HG03064 (cell line): ENCODE data around the gene MROH2A.

Source experiments
- ATAC-seq: cut with Tn5 transposase; IDR thresholded peaks from one replicate; pipeline ENCODE4 v1.9.1; 2021; ENCODE audit warnings: low read depth; ENCODE audit not compliant: unreplicated experiment

Gene MROH2A

GRCh38 chr2:233833345-233833744 lies 55.2 kb downstream of the MROH2A start:
- ATAC-seq: no peak

- no peak for ATAC-seq
Measured at GRCh38 chr2:233835230-233836186, 57.4 kb downstream of the MROH2A start.

GRCh38 chr2:233836359-233836758 lies 58.2 kb downstream of the MROH2A start:
- no peak for ATAC-seq

GRCh38 chr2:233837694-233838229 lies 59.6 kb downstream of the MROH2A start:
- no peak for ATAC-seq

GRCh38 chr2:233838251-233838650 lies 60.1 kb downstream of the MROH2A start:
- no peak for ATAC-seq

GRCh38 chr2:233838726-233839446 lies 60.8 kb downstream of the MROH2A start:
- no peak for ATAC-seq

- ATAC-seq: no peak
Measured at GRCh38 chr2:233839447-233839820, 61.3 kb downstream of the MROH2A start.

- ATAC-seq: no peak
Measured at GRCh38 chr2:233840520-233840919, 62.4 kb downstream of the MROH2A start.

GRCh38 chr2:233841183-233841582 lies 63.1 kb downstream of the MROH2A start:
- ATAC-seq: no peak

GRCh38 chr2:233844064-233844807 lies 66.1 kb downstream of the MROH2A start:
- no peak for ATAC-seq

- no peak for ATAC-seq
Measured at GRCh38 chr2:233844836-233845235, 66.7 kb downstream of the MROH2A start.

GRCh38 chr2:233845301-233846060 lies 67.4 kb downstream of the MROH2A start:
- no peak for ATAC-seq

GRCh38 chr2:233846387-233847247 lies 68.5 kb downstream of the MROH2A start:
- ATAC-seq: no peak

GRCh38 chr2:233847248-233847898 lies 69.2 kb downstream of the MROH2A start:
- no peak for ATAC-seq

GRCh38 chr2:233848276-233848675 lies 70.1 kb downstream of the MROH2A start:
- ATAC-seq: no peak

GRCh38 chr2:233849607-233850271 lies 71.6 kb downstream of the MROH2A start:
- ATAC-seq: no peak

GRCh38 chr2:233850745-233851144 lies 72.6 kb downstream of the MROH2A start:
- no peak for ATAC-seq

- ATAC-seq: no peak
Measured at GRCh38 chr2:233851169-233851568, 73.0 kb downstream of the MROH2A start.
